HFFc6 (cell line): ENCODE data around the gene UNC13D. TPM values are rescaled to one million over a fixed set of nuclear protein-coding genes. Genes with fewer than 3 reads are reported as not detected.

ENCODE experiments used
- DNase-seq: peaks from one replicate; pipeline ENCODE4 v3.0.0-alpha.2; 2018
- H3K27ac Mint-ChIP-seq: 2 replicates; pipeline ENCODE4 v1.8.0; 2020; ENCODE audit warnings: mild to moderate bottlenecking, mixed read lengths
- H3K27me3 Mint-ChIP-seq: 2 replicates; pipeline ENCODE4 v1.8.0; 2021; ENCODE audit warnings: mild to moderate bottlenecking, moderate library complexity, mixed read lengths; ENCODE audit not compliant: insufficient read depth
- H3K36me3 Mint-ChIP-seq: 2 replicates; pipeline ENCODE4 v1.8.0; 2021; ENCODE audit warnings: low read depth, mixed read lengths
- H3K4me1 Mint-ChIP-seq: 2 replicates; pipeline ENCODE4 v1.8.0; 2020; ENCODE audit warnings: low read depth, mixed read lengths
- H3K4me3 Mint-ChIP-seq: 2 replicates; pipeline ENCODE4 v1.8.0; 2020; ENCODE audit warnings: mild to moderate bottlenecking, moderate library complexity, mixed read lengths
- H3K9me3 Mint-ChIP-seq: 2 replicates; pipeline ENCODE4 v1.8.0; 2020; ENCODE audit warnings: mild to moderate bottlenecking, mixed read lengths
- total RNA-seq, 6 experiments: library from RNA; stranded (reverse); fragmentation: NEBNext Ultra II Directional; extraction: Animal tissue kit (Norgen Biotek cat#: 25700); gene quantifications; 2 replicates in 1 of 6; 3 replicates in 5 of 6; pipeline ENCODE4 v1.2.3, GENCODE V29; 2021
- TF ChIP-seq, protein P1 (sequence below): fragments of 200-600 bp; sonication (generic); IDR thresholded peaks from 2 replicates; pipeline ENCODE4 v1.5.0; 2021; ENCODE audit warnings: antibody characterized with exemption, mild to moderate bottlenecking

UNC13D gene
- total RNA-seq, 6 experiments from 2014 or later = 0.17 to 0.78 (median 0.24) TPM

DNA sequence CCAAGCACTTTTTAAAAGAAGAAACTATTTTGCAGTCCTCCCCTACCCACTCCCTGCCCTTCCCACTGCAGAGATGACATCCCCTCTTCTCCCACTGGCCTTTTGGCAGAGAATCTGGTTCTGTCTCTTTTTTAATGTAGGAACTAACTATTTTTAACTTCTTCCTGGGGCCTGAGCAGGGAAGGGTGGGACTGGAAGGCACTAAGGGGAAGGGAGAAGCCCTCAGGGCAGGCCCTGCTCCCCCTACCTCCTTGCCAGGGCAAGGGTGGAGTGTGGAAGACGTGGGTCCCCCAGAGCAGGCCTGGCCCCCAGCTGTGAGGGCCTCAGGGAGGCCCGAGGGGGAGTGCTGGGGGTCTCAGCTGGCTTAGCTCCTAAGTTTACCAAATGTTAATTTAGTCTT lies 19.5 kb downstream of the UNC13D start:
- Mint-ChIP-seq H3K4me1 (no peaks in the 10 kb centered on the region), H3K9me3 (no peaks in the 10 kb centered on the region), H3K4me3 (no peak overlapping the region), H3K27ac (no peak overlapping the region), H3K27me3 (peaks cover 1% of the 10 kb centered on the region; the same call in 1 of the 2 replicates), H3K36me3 (no peaks in the 10 kb centered on the region)
- DNase-seq = no peak
- TF ChIP-seq, protein P1, sequence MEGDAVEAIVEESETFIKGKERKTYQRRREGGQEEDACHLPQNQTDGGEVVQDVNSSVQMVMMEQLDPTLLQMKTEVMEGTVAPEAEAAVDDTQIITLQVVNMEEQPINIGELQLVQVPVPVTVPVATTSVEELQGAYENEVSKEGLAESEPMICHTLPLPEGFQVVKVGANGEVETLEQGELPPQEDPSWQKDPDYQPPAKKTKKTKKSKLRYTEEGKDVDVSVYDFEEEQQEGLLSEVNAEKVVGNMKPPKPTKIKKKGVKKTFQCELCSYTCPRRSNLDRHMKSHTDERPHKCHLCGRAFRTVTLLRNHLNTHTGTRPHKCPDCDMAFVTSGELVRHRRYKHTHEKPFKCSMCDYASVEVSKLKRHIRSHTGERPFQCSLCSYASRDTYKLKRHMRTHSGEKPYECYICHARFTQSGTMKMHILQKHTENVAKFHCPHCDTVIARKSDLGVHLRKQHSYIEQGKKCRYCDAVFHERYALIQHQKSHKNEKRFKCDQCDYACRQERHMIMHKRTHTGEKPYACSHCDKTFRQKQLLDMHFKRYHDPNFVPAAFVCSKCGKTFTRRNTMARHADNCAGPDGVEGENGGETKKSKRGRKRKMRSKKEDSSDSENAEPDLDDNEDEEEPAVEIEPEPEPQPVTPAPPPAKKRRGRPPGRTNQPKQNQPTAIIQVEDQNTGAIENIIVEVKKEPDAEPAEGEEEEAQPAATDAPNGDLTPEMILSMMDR = no peak

DNA sequence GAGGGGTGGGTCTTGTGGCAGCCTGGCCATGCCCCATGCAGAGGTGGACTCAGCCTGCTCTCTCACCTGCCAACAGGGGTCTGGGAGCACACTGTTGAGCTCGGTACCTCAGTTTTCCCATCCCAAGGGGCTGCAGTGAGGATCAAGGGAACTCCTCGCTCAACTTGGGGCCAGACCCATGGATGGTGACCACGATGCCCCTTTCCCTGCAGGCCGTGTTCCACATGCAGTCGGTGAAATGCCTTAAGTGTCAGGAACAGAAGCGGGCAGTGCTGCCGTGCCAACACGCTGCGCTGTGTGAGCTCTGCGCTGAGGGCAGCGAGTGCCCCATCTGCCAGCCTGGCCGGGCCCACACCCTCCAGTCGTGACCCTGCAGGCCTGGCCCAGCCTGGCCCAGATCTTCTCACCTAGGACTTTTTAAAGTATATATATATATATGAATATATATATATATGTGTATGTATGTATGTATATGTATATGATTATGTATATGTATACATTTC lies 20.1 kb downstream of the UNC13D start:
- Mint-ChIP-seq H3K27me3 (peaks cover 1% of the 10 kb centered on the region; the same call in 1 of the 2 replicates), H3K9me3 (no peaks in the 10 kb centered on the region), H3K27ac (no peak overlapping the region), H3K36me3 (peaks cover 3% of the 10 kb centered on the region), H3K4me1 (no peaks in the 10 kb centered on the region), H3K4me3 (no peak overlapping the region)
- TF ChIP-seq, protein P1 = no peak
- no peak for DNase-seq

DNA sequence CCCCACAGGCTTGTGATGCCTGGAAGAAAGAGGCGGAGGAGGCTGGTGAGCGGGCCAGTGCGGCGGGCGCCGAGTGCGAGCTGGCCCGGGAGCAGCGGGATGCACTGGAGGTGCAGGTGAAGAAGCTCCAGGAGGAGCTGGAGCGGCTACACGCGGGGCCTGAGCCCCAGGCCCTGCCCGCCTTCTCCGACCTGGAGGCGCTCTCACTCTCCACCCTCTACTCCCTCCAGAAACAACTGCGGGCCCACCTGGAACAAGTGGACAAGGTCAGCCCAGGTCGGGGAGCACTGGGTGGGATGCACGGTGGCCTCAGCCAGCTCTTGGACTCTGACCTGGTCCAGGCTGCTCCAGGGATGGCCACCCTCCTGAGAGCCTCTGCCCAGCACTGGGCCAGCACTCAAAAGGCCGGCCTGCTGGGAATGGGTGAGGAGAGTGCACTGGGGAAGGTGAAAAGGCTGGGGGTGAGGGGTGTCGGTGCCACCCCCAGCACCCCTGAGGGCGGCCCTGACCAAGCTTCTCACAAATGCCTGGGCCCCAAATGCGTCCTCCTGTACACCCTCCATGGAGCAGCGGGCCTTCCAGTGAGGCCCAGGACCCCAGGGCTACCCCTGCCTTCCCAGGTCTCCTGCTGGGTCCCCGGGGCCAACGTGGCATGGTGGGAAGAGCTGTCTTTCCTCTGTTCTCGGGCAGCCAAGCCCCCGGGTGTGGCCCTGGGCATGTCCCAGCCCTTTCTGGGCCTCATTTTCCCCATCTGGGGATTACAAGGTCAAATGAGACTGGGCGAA lies 20.8 kb downstream of the UNC13D start:
- DNase-seq = no peak
- no peaks in the 10 kb centered on the region for H3K9me3 Mint-ChIP-seq
- no peaks in the 10 kb centered on the region for H3K4me1 Mint-ChIP-seq
- TF ChIP-seq, protein P1 = no peak
- no peak overlapping the region for H3K4me3 Mint-ChIP-seq
- peaks cover 10% of the 10 kb centered on the region for H3K36me3 Mint-ChIP-seq
- no peak overlapping the region for H3K27ac Mint-ChIP-seq
- peaks cover 1% of the 10 kb centered on the region for H3K27me3 Mint-ChIP-seq

DNA sequence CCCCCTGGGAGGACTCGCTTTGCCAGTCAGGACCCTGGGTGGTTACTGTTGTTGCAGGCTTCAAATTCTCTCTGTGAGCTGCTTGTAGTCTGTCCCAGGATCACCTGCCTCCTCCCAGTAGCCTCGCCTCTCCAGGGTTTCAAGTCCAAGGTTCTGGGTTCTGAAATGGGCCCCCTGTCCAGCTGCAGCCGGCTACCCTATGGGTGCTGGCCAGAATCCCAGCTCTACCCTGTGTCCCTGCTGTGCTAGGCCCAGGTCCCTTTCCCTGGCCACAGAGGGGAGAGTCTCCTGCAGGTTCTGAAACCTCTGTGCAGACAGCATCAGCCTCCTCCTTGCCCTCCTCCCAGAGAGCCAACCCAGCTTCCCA lies 21.4 kb downstream of the UNC13D start:
- Mint-ChIP-seq H3K9me3 (no peaks in the 10 kb centered on the region), H3K27me3 (peaks cover 1% of the 10 kb centered on the region), H3K27ac (no peak overlapping the region), H3K36me3 (peaks cover 11% of the 10 kb centered on the region), H3K4me1 (no peaks in the 10 kb centered on the region), H3K4me3 (no peak overlapping the region)
- DNase-seq = no peak
- TF ChIP-seq, protein P1 = no peak

DNA sequence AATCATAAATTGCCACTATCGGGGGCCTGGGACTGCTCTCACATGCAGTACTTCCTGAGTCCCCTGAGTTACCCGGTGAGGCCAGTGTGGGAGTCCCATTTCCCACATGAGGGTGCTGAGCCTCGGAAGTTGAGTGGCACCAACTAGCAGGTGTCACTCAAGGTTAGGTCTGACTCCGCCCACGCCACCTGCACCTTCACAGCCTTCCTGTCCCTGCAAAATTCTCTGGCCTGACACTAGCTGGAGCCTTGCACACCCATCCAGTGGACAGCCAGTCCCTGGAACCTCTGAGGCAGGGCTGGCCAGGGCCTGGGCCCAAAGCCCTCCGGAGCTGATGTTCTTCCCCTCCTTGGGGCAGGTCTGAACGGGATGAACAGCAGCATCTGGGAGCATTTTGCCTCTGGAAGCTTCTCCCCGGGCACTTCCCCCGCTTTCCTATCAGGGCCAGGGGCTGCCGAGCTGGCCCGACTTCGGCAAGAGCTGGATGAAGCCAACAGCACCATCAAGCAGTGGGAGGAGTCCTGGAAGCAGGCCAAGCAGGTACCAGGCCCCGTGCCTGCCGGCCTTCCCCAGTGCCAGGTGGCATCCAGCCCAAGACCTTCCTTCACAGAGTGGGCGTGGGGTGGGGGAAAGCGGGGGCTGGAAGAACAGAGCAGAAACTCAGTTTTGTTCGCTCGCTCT lies 21.9 kb downstream of the UNC13D start:
- H3K4me3 Mint-ChIP-seq = no peak overlapping the region
- H3K4me1 Mint-ChIP-seq = no peaks in the 10 kb centered on the region

More for the DNA sequence above, 21.9 kb downstream of the UNC13D start:
- no peak for DNase-seq
- Mint-ChIP-seq H3K27ac (no peak overlapping the region), H3K27me3 (peaks cover 1% of the 10 kb centered on the region), H3K9me3 (no peaks in the 10 kb centered on the region), H3K36me3 (peaks cover 11% of the 10 kb centered on the region)
- TF ChIP-seq, protein P1 = no peak
